Retinal pigment epithelial cell (primary cell): ENCODE data around the gene TSPAN15.
"Not testable (repeated sequence)": the region's sequence is repeated elsewhere in the genome, so short reads cannot be mapped to it uniquely, and the experiment has no call there.

Experiments used
- DNase-seq: peaks from one replicate; pipeline ENCODE4 v3.0.0-alpha.2; 2010; ENCODE audit warnings: low read depth
- H3K4me3 ChIP-seq: 2 replicates; pipeline ENCODE4 v1.5.1; 2011; ENCODE audit warnings: mild to moderate bottlenecking, low read length, control low read depth, moderate library complexity
- TF ChIP-seq, protein P1 (sequence below): conservative IDR thresholded peaks from 2 replicates; pipeline ENCODE4 v1.5.1; 2011; ENCODE audit warnings: low read depth, low read length, control low read depth, inconsistent platforms

TSPAN15 gene

DNA sequence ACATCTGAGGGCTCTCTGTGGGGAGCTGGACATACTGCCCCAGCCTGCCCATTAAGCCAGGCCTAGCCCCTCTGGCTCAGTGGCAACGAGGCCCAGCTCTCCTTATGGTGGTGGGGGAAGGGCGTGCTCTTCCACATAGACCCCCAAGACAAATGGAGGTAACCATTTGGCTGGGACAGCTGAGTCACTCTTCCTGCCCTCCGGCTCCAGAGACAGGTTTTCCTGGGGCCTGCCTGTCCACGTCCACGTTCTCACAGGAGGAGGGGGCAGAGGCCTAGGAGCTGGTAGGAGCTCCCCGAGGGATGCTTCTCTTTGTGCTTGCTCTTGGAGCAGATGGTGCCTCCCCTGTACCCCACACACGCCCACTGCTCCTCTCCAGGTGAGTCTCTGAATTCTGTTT lies 33.5 kb downstream of the TSPAN15 start:
- TF ChIP-seq, protein P1, sequence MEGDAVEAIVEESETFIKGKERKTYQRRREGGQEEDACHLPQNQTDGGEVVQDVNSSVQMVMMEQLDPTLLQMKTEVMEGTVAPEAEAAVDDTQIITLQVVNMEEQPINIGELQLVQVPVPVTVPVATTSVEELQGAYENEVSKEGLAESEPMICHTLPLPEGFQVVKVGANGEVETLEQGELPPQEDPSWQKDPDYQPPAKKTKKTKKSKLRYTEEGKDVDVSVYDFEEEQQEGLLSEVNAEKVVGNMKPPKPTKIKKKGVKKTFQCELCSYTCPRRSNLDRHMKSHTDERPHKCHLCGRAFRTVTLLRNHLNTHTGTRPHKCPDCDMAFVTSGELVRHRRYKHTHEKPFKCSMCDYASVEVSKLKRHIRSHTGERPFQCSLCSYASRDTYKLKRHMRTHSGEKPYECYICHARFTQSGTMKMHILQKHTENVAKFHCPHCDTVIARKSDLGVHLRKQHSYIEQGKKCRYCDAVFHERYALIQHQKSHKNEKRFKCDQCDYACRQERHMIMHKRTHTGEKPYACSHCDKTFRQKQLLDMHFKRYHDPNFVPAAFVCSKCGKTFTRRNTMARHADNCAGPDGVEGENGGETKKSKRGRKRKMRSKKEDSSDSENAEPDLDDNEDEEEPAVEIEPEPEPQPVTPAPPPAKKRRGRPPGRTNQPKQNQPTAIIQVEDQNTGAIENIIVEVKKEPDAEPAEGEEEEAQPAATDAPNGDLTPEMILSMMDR: no peak
- H3K4me3 ChIP-seq: no peak overlapping the region
- no peak for DNase-seq

- H3K4me3 ChIP-seq: no peak overlapping the region
- TF ChIP-seq, protein P1: no peak
- no peak for DNase-seq
Observed at GRCh38 chr10:69486922-69487730, 35.9 kb downstream of the TSPAN15 start.

DNA sequence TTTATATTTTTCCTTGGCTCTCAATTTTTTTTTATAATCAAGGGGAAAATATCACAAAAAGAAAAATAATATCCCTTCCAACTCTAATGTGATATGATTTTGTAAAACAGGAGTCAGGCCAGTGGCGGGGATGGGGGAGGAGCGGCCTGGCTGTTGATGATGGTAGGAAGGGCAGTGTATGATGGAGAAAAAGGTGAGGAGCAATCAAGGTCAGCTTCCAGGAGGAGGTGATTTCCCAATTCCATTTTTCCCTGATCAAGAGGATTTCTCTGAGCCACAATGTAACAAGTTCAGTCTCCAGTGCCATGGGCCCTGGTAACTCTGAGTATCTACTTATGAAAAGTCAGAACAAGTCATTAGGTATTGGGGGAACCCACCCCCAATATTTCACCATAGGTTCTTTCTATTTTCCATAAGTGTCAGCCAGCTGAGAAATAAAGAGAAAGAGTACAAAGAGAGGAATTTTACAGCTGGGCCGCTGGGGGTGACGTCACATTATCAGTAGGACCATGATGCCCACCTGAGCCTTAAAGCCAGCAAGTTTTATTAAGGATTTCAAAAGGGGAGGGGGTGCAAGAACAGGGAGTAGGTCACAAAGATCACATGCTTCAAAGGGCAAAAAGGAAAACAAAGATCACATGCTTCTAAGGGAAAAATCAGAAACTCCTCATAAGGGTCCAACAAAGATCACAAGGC lies 37.0 kb downstream of the TSPAN15 start:
- not testable (repeated sequence) for DNase-seq, H3K4me3 ChIP-seq

DNA sequence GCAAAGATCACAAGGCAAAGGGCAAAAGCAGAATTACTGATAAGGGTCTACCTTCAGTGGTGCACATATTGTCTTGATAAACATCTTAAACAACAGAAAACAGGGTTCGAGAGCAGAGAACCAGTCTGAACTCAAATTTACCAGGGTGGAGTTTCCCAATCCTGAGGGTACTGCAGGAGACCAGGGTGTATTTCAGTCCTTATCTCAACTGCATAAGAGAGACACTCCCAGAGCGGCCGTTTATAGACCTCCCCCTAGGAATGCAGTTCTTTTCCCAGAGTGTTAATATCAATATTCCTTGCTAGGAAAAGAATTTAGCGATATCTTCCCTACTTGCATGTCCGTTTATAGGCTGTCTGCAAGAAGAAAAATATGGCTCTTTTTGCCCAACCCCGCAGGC lies 37.6 kb downstream of the TSPAN15 start:
- DNase-seq, H3K4me3 ChIP-seq: not testable (repeated sequence)

- TF ChIP-seq, protein P1: no peak
- no peak for DNase-seq
- H3K4me3 ChIP-seq: no peak overlapping the region
Observed at GRCh38 chr10:69489506-69490090, 38.3 kb downstream of the TSPAN15 start.

GRCh38 chr10:69490876-69491275 lies 39.6 kb downstream of the TSPAN15 start:
- H3K4me3 ChIP-seq: no peak overlapping the region
- DNase-seq: no peak
- TF ChIP-seq, protein P1: no peak

GRCh38 chr10:69491611-69492010 lies 40.3 kb downstream of the TSPAN15 start:
- TF ChIP-seq, protein P1: no peak
- DNase-seq: no peak

DNA sequence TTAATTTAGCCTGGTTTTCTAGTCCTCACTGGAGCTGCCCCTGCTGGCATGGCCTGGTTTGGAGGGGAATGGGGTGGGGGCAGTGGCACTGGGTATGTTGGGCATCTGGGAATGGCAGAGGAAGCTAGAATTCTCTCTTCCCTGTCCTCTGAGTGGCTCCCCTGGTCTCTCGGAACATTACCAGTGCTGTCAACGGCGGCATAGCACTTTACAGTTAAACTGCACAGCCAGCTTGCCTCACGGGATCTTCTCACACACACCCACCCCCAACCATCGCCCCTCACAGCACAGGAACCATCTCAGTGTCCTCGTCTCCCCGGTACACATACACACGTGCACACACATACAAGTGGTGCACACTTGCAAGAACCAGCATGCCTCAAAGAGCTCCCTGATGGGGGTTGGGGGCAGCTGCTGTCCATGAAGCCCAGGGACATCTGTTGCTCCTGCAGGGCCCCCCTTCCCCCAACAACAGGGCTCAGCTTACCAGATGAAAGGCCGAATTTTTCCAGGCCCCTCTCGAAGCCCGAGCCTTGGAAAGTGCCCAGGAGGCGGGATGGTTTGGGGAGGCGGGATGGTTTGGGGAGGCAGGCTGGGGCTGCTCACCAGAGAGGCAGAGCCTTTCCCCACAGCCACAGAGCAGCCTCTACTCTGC lies 41.0 kb downstream of the TSPAN15 start:
- no peak overlapping the region for H3K4me3 ChIP-seq
- TF ChIP-seq, protein P1: no peak
- DNase-seq: no peak

More at GRCh38 chr10:69491611-69492010, 40.3 kb downstream of the TSPAN15 start:
- no peak overlapping the region for H3K4me3 ChIP-seq
